Smooth muscle cell of the brain vasculature (primary cell): ENCODE measurements around the gene CD14.
"Not testable (repeated sequence)": the region's sequence is repeated elsewhere in the genome, so short reads cannot be mapped to it uniquely, and the experiment has no call there.

ENCODE experiments used
- DNase-seq: peaks from one replicate; pipeline ENCODE4 v3.0.0-alpha.2; 2012; ENCODE audit warnings: low read depth, low spot score

CD14 gene

GRCh38 chr5:140635291-140636257, 2.6 kb upstream of the CD14 start:
- DNase-seq = no peak

GRCh38 chr5:140634103-140634502, 1.1 kb upstream of the CD14 start:
- no peak for DNase-seq

GRCh38 chr5:140633501-140633900, 526 bp upstream of the CD14 start:
- no peak for DNase-seq

- no peak for DNase-seq
Observed at GRCh38 chr5:140632366-140633020, 482 bp downstream of the CD14 start.

GRCh38 chr5:140631831-140632365, 1.1 kb downstream of the CD14 start:
- no peak for DNase-seq

- no peak for DNase-seq
Observed at GRCh38 chr5:140631036-140631417, 1.9 kb downstream of the CD14 start.

- no peak for DNase-seq
Observed at GRCh38 chr5:140630292-140631035, 2.5 kb downstream of the CD14 start.

- DNase-seq = no peak
Observed at GRCh38 chr5:140628711-140629110, 4.3 kb downstream of the CD14 start.

GRCh38 chr5:140627972-140628371, 5.0 kb downstream of the CD14 start:
- DNase-seq = no peak

- not testable (repeated sequence) for DNase-seq
Observed at GRCh38 chr5:140624886-140625285, 8.1 kb downstream of the CD14 start.

- DNase-seq = not testable (repeated sequence)
Observed at GRCh38 chr5:140623061-140623460, 9.9 kb downstream of the CD14 start.

- no peak for DNase-seq
Observed at GRCh38 chr5:140622301-140622700, 10.7 kb downstream of the CD14 start.

- DNase-seq = no peak
Observed at GRCh38 chr5:140611020-140611521, 21.9 kb downstream of the CD14 start.

GRCh38 chr5:140609126-140609525, 23.8 kb downstream of the CD14 start:
- no peak for DNase-seq

- DNase-seq = no peak
Observed at GRCh38 chr5:140608722-140609121, 24.3 kb downstream of the CD14 start.

- no peak for DNase-seq
Observed at GRCh38 chr5:140607031-140607430, 25.9 kb downstream of the CD14 start.

GRCh38 chr5:140605879-140606278, 27.1 kb downstream of the CD14 start:
- DNase-seq = no peak

GRCh38 chr5:140603734-140604133, 29.2 kb downstream of the CD14 start:
- no peak for DNase-seq

GRCh38 chr5:140603446-140603698, 29.6 kb downstream of the CD14 start:
- DNase-seq = not testable (repeated sequence)

- DNase-seq = no peak
Observed at GRCh38 chr5:140602147-140602546, 30.8 kb downstream of the CD14 start.

GRCh38 chr5:140600096-140600495, 32.9 kb downstream of the CD14 start:
- DNase-seq = no peak

GRCh38 chr5:140598836-140599235, 34.1 kb downstream of the CD14 start:
- no peak for DNase-seq
